H9 (cell line): ENCODE measurements around the gene CYP2W1. TPM values are rescaled to one million over a fixed set of nuclear protein-coding genes. Genes with fewer than 3 reads are reported as not detected.

Experiments used
- DNase-seq: peaks from one replicate; pipeline ENCODE4 v3.0.0-alpha.2; 2017
- H2AFZ ChIP-seq: one replicate; pipeline ENCODE4 v1.6.1; 2013; ENCODE audit warnings: mild to moderate bottlenecking, low read length, control low read depth, moderate library complexity
- H2AK5ac ChIP-seq: 2 replicates; pipeline ENCODE4 v1.6.1; 2013; ENCODE audit warnings: low read length, control low read depth, mixed read lengths; ENCODE audit not compliant: insufficient read length
- H2BK120ac ChIP-seq: one replicate; pipeline ENCODE4 v1.6.1; 2013; ENCODE audit warnings: low read depth, mild to moderate bottlenecking, low read length, control low read depth, inconsistent platforms; ENCODE audit not compliant: poor library complexity, severe bottlenecking
- H2BK12ac ChIP-seq: 2 replicates; pipeline ENCODE4 v1.6.1; 2013; ENCODE audit warnings: low read length, control low read depth, mixed read lengths, low read depth; ENCODE audit not compliant: insufficient read length
- H2BK15ac ChIP-seq: 2 replicates; pipeline ENCODE4 v1.6.1; 2013; ENCODE audit warnings: low read depth, low read length, control low read depth
- H2BK20ac ChIP-seq: one replicate; pipeline ENCODE4 v1.6.1; 2013; ENCODE audit warnings: low read depth, mild to moderate bottlenecking, low read length, control low read depth, inconsistent platforms; ENCODE audit not compliant: poor library complexity, severe bottlenecking
- H2BK5ac ChIP-seq: 2 replicates; pipeline ENCODE4 v1.6.1; 2013; ENCODE audit warnings: low read length, control low read depth, mixed read lengths; ENCODE audit not compliant: insufficient read length
- H3K14ac ChIP-seq: 2 replicates; pipeline ENCODE4 v1.6.1; 2013; ENCODE audit warnings: low read length, control low read depth; ENCODE audit not compliant: insufficient read depth
- H3K18ac ChIP-seq: 2 replicates; pipeline ENCODE4 v1.6.1; 2013; ENCODE audit warnings: low read depth, mild to moderate bottlenecking, mixed read lengths, low read length, control low read depth; ENCODE audit not compliant: insufficient read length
- H3K23ac ChIP-seq: 2 replicates; pipeline ENCODE4 v1.6.1; 2013; ENCODE audit warnings: low read length, control low read depth, mixed read lengths, low read depth; ENCODE audit not compliant: insufficient read length
- H3K23me2 ChIP-seq: 2 replicates; pipeline ENCODE4 v1.6.1; 2013; ENCODE audit warnings: low read depth, mild to moderate bottlenecking, mixed read lengths, low read length, control low read depth; ENCODE audit not compliant: insufficient read length, poor library complexity, severe bottlenecking
- H3K27ac ChIP-seq: 2 replicates; pipeline ENCODE4 v1.5.1; 2013; ENCODE audit warnings: low read length, control low read depth, mixed read lengths, low read depth; ENCODE audit not compliant: insufficient read length
- H3K27me3 ChIP-seq: 2 replicates; pipeline ENCODE4 v1.6.1; 2013; ENCODE audit warnings: low read length, control low read depth, inconsistent platforms; ENCODE audit not compliant: insufficient read depth
- H3K4ac ChIP-seq: 2 replicates; pipeline ENCODE4 v1.6.1; 2013; ENCODE audit warnings: low read depth, mild to moderate bottlenecking, control low read depth, inconsistent platforms, low read length, moderate library complexity
- H3K4me1 ChIP-seq: 2 replicates; pipeline ENCODE4 v1.6.1; 2013; ENCODE audit warnings: low read length, control low read depth, inconsistent platforms; ENCODE audit not compliant: insufficient read depth
- H3K4me2 ChIP-seq: 2 replicates; pipeline ENCODE4 v1.6.1; 2013; ENCODE audit warnings: low read length, control low read depth, mixed read lengths; ENCODE audit not compliant: insufficient read length, insufficient read depth
- H3K56ac ChIP-seq: 2 replicates; pipeline ENCODE4 v1.6.1; 2013; ENCODE audit warnings: low read depth, mild to moderate bottlenecking, mixed read lengths, low read length, control low read depth; ENCODE audit not compliant: insufficient read length
- H3K79me1 ChIP-seq: 2 replicates; pipeline ENCODE4 v1.6.1; 2013; ENCODE audit warnings: low read depth, mild to moderate bottlenecking, moderate library complexity, low read length, control low read depth, inconsistent platforms; ENCODE audit not compliant: insufficient read depth, poor library complexity, severe bottlenecking
- H3K79me2 ChIP-seq: 2 replicates; pipeline ENCODE4 v1.6.1; 2013; ENCODE audit warnings: low read length, control low read depth, inconsistent platforms; ENCODE audit not compliant: insufficient read depth
- H3K9ac ChIP-seq: 2 replicates; pipeline ENCODE4 v1.6.1; 2013; ENCODE audit warnings: low read length, control low read depth, mixed read lengths; ENCODE audit not compliant: insufficient read length; ENCODE audit errors: extremely low read depth
- H3K9me3 ChIP-seq: one replicate; pipeline ENCODE4 v1.6.1; 2013; ENCODE audit warnings: low read depth, low read length, inconsistent platforms; ENCODE audit not compliant: control insufficient read depth
- H3T11ph ChIP-seq: one replicate; pipeline ENCODE4 v1.6.1; 2013; ENCODE audit warnings: mild to moderate bottlenecking, low read length, control low read depth, inconsistent platforms
- H4K20me1 ChIP-seq: one replicate; pipeline ENCODE4 v1.6.1; 2013; ENCODE audit not compliant: control insufficient read depth, insufficient read length, insufficient read depth
- H4K5ac ChIP-seq: 2 replicates; pipeline ENCODE4 v1.6.1; 2013; ENCODE audit warnings: low read depth, mild to moderate bottlenecking, mixed read lengths, low read length, control low read depth; ENCODE audit not compliant: insufficient read length
- H4K8ac ChIP-seq: replicated peaks from 2 replicates; pipeline ENCODE4 v1.6.1; 2013; ENCODE audit warnings: low read length, control low read depth, mixed read lengths, low read depth; ENCODE audit not compliant: insufficient read length
- H4K91ac ChIP-seq: 2 replicates; pipeline ENCODE4 v1.6.1; 2013; ENCODE audit warnings: low read depth, mild to moderate bottlenecking, moderate library complexity, mixed read lengths, low read length, control low read depth; ENCODE audit not compliant: insufficient read length
- H3K27ac Mint-ChIP-seq, 3 experiments: 2 replicates in 2 of 3; 3 replicates in 1 of 3; pipeline ENCODE4 v1.8.0; 2020 to 2021; ENCODE audit warnings: mixed read lengths in 3 of 3, mild to moderate bottlenecking in 1 of 3, moderate library complexity in 1 of 3
- H3K27me3 Mint-ChIP-seq: 2 replicates; pipeline ENCODE4 v1.8.0; 2021; ENCODE audit warnings: low read depth, mild to moderate bottlenecking, moderate library complexity, mixed read lengths
- H3K36me3 Mint-ChIP-seq, 3 experiments: 2 replicates in 2 of 3; 3 replicates in 1 of 3; pipeline ENCODE4 v1.8.0; 2020 to 2021; ENCODE audit warnings: low read depth in 3 of 3, mixed read lengths in 3 of 3; ENCODE audit not compliant: insufficient read depth in 1 of 3
- H3K4me1 Mint-ChIP-seq, 2 experiments: 2 replicates each; pipeline ENCODE4 v1.8.0; 2020; ENCODE audit warnings: mixed read lengths in 2 of 2
- H3K4me3 Mint-ChIP-seq, 2 experiments: 2 replicates in 1 of 2; 3 replicates in 1 of 2; pipeline ENCODE4 v1.8.0; 2020 to 2021; ENCODE audit warnings: mild to moderate bottlenecking in 2 of 2, mixed read lengths in 2 of 2, moderate library complexity in 1 of 2
- H3K9me3 Mint-ChIP-seq, 2 experiments: 2 replicates in 1 of 2; 3 replicates in 1 of 2; pipeline ENCODE4 v1.8.0; 2020; ENCODE audit warnings: mild to moderate bottlenecking in 2 of 2, mixed read lengths in 2 of 2, moderate library complexity in 1 of 2
- WGBS: extraction: QIAGEN DNeasy Blood & Tissue Kit; methylation state at CpG from one replicate; pipeline ENCODE4 v1.1.7; 2013; ENCODE audit warnings: missing lambda C conversion rate, low lambda C conversion rate, mixed read lengths; ENCODE audit not compliant: insufficient read length; ENCODE audit errors: extremely low coverage; 5-methylcytosine and 5-hydroxymethylcytosine counted together
- total RNA-seq: library from RNA; stranded (reverse); gene quantifications from 2 replicates; pipeline ENCODE4 v1.2.1, GENCODE V29; 2021
- TF ChIP-seq, protein P1 (sequence below): fragments of 200-600 bp; sonication (generic); conservative IDR thresholded peaks from 3 replicates; pipeline ENCODE4 v1.8.0; 2021; ENCODE audit warnings: antibody characterized with exemption, mild to moderate bottlenecking

Gene CYP2W1
- total RNA-seq, 1 experiment from 2014 or later: not detected

DNA sequence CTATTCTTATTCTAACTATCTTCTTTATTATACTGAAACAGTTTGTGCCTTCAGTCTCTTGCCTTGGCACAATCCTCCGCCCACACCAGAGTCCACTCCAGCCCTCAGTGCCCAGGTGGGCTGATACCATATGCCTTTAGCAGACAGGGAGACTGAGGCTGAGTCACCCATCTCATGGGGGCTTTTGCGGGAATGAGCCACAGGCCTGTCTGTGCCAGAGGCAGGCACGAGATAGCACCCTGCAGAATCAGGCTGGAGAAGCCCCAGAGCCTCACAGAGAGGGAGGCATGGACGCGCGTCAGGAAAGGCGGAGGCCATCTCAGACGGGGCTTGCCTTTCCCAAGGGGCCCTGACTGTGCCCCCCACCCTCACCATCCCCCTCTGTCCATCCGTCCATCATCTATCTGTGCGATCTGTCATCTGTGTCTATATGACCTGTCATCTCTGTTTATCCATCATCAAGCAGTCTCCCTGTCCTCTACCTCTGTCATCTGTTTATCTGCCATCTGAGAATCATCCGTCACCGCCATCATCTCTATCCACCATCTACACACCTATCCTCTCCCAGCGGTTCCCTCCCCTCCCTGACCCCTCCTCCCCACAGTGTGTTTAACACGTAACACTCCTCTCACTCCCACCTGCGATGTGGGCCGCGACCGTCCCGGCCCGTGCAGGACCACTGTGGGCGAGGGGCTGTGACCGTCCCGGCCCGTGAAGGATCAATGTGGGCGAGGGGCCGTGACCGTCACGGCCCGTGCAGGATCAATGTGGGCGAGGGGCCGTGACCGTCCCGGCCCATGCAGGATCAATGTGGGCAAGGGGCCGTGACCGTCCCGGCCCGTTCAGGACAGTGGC lies 21.2 kb upstream of the CYP2W1 start:
- Mint-ChIP-seq H3K27me3 (peaks cover 9% of the 10 kb centered on the region), H3K27ac (no peak overlapping the region), H3K9me3 (peaks cover 0 to 3% of the 10 kb centered on the region in 2 experiments; a peak in 1 of 5 replicates), H3K4me1 (peaks cover 12 to 24% of the 10 kb centered on the region in 2 experiments), H3K4me3 (no peak overlapping the region; a peak in 1 of 5 replicates), H3K36me3 (peaks cover 0 to 5% (median 0%) of the 10 kb centered on the region in 3 experiments; a peak in 4 of 7 replicates)
- Histone ChIP-seq H3K4me2 (no peak overlapping the region), H3K27me3 (no peaks in the 10 kb centered on the region), H4K8ac (no peak overlapping the region), H3K56ac (no peak overlapping the region), H2BK5ac (no peak overlapping the region), H4K5ac (no peak overlapping the region), H3K79me2 (no peaks in the 10 kb centered on the region), H3K27ac (no peak overlapping the region), H4K20me1 (no peaks in the 10 kb centered on the region), H3K9ac (no peak overlapping the region), H3T11ph (no peak overlapping the region), H4K91ac (no peak overlapping the region), H2BK120ac (no peak overlapping the region), H3K23ac (no peak overlapping the region), H3K9me3 (no peaks in the 10 kb centered on the region), H3K23me2 (no peaks in the 10 kb centered on the region), H3K14ac (no peak overlapping the region; the same call in 1 of the 2 replicates), H2AFZ (no peak overlapping the region), H2BK20ac (no peak overlapping the region), H2AK5ac (no peak overlapping the region), H2BK15ac (no peak overlapping the region), H3K4ac (no peak overlapping the region), H3K79me1 (no peaks in the 10 kb centered on the region), H2BK12ac (no peak overlapping the region), H3K4me1 (no peaks in the 10 kb centered on the region), H3K18ac (no peak overlapping the region)
- TF ChIP-seq, protein P1, sequence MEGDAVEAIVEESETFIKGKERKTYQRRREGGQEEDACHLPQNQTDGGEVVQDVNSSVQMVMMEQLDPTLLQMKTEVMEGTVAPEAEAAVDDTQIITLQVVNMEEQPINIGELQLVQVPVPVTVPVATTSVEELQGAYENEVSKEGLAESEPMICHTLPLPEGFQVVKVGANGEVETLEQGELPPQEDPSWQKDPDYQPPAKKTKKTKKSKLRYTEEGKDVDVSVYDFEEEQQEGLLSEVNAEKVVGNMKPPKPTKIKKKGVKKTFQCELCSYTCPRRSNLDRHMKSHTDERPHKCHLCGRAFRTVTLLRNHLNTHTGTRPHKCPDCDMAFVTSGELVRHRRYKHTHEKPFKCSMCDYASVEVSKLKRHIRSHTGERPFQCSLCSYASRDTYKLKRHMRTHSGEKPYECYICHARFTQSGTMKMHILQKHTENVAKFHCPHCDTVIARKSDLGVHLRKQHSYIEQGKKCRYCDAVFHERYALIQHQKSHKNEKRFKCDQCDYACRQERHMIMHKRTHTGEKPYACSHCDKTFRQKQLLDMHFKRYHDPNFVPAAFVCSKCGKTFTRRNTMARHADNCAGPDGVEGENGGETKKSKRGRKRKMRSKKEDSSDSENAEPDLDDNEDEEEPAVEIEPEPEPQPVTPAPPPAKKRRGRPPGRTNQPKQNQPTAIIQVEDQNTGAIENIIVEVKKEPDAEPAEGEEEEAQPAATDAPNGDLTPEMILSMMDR: no peak
- DNase-seq: no peak
- no CpG with 5 or more reads among the region's 37 CpGs for WGBS
